GM21576 (cell line): ENCODE results near the gene CAMK4.
"Not testable (repeated sequence)": the region's sequence is repeated elsewhere in the genome, so short reads cannot be mapped to it uniquely, and the experiment has no call there.

Experiments
- ATAC-seq: cut with Tn5 transposase; IDR thresholded peaks from one replicate; pipeline ENCODE4 v1.9.1; 2021; ENCODE audit warnings: mild to moderate bottlenecking, moderate library complexity; ENCODE audit not compliant: unreplicated experiment

The CAMK4 gene

GRCh38 chr5:111252799-111253545 is 28.8 kb downstream of the CAMK4 start:
- ATAC-seq: peak; percentile 74

- peak; percentile 74 for ATAC-seq
Measured at GRCh38 chr5:111254613-111255012, 30.4 kb downstream of the CAMK4 start.

DNA sequence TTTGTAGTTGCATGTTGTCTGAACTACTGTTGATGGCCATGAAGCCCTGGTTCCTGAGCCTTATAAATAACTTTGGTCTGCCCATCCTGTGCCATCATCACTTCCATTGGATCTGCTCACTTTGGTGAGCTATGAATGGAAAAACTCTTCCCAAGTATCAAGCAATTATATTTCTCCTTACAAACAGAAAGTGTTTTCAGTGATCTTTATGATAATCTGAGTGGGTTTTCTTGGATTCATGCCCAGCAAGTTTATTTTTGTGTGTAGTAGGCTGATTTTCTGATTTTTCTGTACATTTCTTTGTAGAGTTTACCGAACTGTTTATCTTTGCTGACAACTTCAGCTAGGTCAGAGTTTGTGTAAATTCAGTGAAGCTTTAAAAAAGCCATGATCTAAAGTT is 31.0 kb downstream of the CAMK4 start:
- ATAC-seq: no peak

DNA sequence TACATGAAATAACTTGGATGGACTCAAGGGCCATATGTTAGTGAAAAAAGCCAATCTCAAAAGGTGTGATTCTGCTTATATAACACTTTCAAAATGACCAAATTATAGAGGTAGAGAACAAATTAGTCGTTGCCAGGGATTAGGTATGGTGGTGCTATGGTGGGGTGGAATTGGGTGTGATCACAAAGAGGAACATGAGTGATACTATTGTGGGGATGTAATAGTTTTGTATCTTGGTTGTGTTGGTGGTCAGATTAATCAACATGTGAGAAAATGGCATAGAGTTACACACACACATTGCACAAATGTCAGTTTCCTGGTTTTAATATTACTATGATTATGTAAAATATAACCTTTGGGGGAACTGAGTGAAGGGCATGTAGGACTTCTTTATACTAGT is 31.9 kb downstream of the CAMK4 start:
- no peak for ATAC-seq

- not testable (repeated sequence) for ATAC-seq
Measured at GRCh38 chr5:111257610-111258009, 33.4 kb downstream of the CAMK4 start.

GRCh38 chr5:111259636-111260035 is 35.5 kb downstream of the CAMK4 start:
- no peak for ATAC-seq

DNA sequence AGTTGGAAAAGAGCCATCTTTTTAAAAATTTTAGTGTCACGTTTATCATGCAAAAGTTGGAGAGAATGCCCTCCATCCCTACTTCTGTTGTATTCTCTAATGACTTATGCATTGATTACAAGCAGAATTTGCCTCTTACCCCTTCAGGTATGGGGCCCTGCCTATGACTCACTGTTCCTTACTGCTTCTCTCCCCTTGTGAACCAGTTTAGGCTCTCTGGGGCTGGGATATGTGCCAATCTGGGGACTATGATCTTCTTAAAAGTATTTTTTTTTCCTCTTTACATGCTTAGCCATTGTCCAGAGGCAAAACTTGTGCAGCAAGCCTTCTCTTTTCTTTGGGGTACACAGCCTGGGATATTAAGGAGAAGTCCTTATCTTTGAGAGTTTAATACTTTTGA is 37.4 kb downstream of the CAMK4 start:
- ATAC-seq: no peak

DNA sequence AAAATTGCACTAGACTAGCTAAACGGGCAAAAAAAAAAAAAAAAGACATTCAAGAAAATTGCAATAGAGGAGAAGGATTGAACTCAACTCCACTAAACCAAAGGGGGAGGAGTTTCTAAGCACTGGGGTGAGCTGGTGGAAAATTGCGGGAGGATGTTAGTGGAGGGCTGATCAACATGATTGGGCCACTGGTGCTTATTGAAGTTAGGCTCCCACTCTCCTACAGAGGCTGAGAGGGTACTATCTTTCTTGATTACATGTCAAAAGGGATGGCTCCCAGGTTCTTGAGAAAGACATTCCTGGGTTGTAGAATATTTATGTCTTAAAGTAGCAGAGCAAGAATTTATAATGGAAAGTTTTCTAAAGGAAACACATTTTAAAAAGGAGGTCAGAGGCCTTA is 38.0 kb downstream of the CAMK4 start:
- ATAC-seq: no peak

GRCh38 chr5:111262815-111263214 is 38.6 kb downstream of the CAMK4 start:
- no peak for ATAC-seq

GRCh38 chr5:111266491-111266890 is 42.3 kb downstream of the CAMK4 start:
- ATAC-seq: no peak

DNA sequence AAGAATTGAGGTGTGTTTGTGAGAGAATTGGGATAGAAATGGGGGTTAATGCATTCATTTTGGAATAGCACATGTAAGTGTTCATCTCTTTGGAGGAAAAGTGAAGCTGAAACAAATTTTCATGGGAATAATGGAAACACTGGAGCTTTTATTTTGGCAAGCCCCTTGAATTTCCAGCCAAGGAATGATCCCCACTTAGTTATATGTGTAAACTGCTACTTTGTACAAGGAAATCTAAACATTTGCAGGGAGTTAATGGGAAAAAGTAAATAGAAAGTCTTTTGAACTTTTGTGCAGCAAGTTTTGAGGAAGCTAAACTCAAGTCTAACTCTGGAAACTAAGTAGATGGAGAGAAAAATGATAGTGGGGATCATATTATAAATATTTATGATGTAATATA is 44.1 kb downstream of the CAMK4 start:
- no peak for ATAC-seq

DNA sequence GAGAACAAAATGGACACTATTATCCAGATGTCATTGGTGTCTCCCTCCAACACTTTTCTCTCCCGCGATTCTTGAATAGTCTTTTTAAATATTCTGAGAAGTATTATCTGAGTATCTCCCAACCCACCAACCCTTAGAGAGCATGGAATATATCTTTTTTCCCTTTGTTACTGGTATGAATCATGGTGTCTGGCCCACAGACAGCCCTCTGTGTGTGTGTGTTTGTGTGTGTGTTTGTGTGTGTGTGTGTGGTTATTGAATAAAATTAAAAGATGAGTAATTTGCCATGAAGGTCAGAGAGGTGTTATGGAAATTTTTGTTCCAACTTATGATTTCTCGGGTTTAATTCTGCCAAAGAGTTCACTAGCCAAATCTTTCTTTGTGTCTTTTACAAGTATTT is 47.7 kb downstream of the CAMK4 start:
- no peak for ATAC-seq

DNA sequence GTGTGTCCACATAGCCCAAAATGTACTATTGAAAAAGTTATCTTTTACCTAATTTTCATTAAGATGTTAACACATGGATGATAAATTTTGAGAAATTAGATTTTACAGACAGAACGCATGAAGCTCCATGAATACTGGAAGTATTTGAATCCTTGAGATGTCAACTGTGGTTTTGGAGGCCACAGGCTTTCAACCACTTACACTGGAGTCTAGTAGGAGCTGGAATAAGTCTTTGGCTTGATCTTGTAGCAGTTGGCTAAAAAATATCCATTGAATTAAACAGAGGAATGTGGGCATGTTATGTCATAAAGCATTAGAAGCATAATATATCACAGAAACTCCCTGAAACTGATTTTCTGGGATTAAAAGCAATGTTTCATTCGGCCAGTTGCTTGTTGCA is 52.9 kb downstream of the CAMK4 start:
- no peak for ATAC-seq

DNA sequence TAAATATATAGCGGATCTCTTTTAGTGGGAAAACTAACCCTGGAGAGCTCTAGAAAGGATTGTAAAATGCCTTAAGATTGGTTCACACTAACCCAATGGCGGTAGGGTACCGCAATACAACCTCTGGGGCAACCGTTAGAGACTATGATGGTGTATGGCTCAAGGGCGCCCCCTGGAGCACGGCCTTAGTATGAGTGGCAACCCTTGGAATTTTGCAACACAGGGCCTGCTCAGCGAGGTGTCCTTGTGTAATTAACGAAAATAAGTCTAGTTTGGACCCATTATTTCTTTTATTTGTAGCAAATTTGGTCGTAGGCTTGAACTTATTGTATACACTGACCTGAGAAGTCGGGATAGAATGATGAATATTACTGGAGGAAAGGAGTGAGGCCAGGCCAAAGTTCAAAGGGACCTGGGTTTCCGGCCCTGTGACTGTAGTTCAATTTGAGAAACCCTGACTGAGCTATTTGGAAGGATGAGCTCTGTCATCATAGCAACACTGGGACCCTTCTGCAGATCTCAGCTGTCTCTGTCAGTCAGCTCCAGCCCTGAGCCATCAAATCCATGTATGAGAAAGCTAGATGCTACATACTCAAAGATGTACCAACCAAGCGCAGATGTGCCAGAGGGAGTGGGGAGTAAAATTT is 54.8 kb downstream of the CAMK4 start:
- ATAC-seq: peak; percentile 88

GRCh38 chr5:111280282-111280951 is 56.2 kb downstream of the CAMK4 start:
- no peak for ATAC-seq

DNA sequence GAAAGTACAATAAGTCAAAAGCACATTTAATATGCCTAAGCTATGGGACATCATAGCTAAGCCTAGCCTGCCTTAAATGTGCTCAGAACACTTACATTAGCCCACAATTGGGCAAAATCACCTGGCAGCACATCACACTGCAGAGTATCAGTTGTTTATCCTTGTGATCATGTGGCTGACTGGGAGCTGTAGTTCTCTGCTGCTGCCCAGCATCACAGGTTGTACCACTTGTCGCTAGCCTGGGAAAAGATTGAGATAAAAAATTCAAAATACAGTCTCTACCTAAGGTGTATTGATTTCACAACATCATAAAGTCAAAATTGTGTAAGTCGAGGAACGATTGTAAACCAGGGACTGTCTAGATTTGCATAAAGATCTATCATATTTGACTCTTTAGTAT is 58.6 kb downstream of the CAMK4 start:
- ATAC-seq: no peak

GRCh38 chr5:111284825-111285224 is 60.6 kb downstream of the CAMK4 start:
- ATAC-seq: no peak

DNA sequence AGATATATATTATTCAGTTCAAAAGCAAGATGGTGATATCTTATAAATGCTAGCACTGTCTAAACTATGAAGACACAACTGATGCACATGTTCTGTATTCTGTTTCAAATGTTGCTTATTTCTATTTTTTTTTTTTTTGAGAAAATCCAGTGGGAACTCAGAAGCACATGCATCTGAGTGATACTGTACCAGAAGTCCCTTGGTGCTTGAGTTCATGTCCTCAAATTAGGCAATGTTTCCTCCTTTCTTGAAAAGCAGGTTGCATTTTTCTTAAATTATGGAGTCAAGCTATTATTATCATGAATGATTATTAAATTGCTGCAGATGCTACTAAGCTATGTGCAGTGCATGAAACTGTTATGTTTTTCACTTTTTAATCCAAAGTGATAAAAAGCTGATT is 70.4 kb downstream of the CAMK4 start:
- no peak for ATAC-seq

DNA sequence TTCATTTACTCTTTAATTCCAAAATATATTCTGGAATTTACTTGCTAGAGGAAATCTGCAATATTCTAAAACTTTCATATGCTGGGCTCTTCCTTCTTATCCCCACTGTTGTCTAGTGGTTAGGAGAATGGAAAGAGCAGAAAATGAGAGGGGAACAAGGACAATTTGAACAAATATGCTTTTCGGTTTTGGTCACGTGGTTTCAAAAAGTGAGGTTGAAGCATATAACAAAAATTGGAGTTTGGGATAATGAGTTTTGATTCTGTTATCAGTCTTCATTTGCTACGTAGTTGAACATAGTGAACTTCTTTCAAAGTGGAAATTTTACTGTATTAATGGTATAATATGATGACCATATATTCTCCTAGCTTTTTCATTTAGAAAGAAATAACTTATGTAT is 71.5 kb downstream of the CAMK4 start:
- ATAC-seq: no peak

DNA sequence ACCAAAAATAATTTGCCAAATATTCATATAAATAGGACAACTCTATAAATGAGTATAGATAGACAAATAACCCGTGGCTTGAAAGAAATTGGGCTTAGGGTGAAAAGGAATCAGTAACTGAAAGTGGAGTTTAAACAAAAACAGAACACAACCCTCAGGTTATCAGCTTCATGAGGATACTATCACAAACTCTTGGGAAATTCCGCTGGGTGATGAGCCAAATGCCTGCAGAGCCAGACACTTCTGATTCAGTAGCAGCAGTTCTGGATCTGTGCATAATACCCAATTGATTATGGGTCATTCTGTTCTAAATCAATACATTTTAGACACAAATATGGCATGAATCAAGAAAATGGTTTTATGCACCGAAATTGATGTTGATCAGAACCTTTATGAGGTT is 72.4 kb downstream of the CAMK4 start:
- no peak for ATAC-seq

DNA sequence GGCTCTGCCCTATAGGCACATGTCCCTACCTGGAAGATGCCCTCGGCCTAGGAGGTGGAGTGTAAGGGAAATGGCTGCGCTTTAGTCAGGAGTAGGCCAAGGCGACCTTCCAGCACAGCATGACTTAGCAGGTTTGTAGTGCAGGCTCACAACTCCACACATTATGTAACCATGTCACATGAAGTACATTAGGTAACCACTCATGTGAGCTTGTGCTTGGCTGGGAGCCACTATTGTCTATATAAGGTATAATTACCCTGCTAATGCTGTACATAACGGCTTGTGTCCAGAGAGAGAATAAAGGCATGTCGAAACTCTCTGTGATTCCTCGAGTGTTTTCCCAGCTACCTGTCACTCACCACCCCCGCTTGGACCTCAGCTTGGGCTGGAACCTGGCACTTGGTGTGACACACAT is 74.9 kb downstream of the CAMK4 start:
- no peak for ATAC-seq

DNA sequence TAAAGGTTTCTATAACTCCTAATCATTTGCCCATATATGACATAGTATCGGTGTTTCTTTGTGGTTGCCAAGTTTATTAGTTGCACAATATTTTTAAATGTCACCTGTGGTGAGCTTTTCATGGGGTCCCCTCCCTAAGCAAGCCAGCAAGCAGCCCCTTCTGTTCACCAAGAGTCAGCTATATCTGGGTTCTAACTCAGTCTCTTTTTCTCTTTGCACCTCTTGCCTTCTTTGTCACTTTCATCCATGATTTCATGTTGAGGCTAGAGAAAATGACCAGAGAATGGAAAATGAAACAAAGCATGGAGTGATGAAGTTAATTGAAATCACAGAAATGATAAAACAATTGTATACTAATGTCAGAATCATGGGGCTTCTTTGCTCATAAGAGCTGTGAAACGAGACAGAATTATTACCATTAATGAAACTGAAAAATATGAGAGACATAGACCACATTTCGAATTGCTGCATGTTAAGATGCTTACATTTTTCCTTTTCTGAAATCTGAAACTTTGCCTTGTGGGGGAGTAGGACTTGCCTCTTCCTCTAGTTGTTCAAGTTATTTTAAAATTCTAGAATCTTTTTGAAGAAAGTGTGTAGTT is 75.7 kb downstream of the CAMK4 start:
- ATAC-seq: no peak
